Measurements from ENCODE around the gene CRACDL.

The CRACDL gene

DNA sequence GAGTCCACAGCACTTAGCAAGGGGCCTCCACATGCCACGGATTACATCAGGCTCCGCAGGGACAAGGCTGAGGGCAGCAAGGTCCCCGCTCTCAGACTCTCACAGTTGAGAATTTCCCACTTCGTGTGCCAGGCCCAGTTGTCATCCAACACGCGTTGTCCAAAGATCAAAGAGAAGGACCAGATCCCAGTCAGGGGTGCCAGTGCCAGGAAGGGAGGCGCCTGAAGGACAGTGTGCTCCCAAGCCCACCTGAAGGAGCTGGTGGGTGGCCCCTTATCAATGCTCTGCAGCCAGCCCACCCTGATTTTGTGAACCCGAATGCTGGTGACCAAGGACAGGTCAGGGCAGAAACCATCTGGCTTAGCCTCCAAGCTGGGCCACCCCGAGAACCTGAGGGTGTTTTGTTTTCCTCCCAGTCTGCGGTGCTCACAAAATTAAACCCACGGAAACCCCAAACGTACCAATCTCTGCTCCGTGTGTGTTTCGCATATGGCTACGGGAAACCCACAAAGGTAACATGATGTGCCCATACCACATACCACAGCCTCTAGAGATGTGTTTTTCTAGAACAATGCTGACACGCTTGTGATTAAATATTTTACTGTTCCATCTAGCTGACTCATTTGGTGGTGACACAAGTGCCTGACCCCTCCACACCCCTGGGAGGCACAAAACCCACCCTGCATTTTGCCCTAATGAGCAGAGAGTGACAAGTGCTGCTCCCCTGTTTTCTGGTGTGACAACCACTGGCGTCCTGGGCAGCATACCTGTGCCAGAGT lies 24.5 kb downstream of the CRACDL start:
- Histone ChIP-seq H3K4me1 (ENCODE audit: control insufficient read depth, insufficient read depth, low read length) (peaks cover 12% of the 10 kb centered on the region), H3K27me3 (ENCODE audit: control insufficient read depth, insufficient read depth, low read length) (no peaks in the 10 kb centered on the region), H3K9ac (ENCODE audit: low read depth, low read length) (no peak overlapping the region)

DNA sequence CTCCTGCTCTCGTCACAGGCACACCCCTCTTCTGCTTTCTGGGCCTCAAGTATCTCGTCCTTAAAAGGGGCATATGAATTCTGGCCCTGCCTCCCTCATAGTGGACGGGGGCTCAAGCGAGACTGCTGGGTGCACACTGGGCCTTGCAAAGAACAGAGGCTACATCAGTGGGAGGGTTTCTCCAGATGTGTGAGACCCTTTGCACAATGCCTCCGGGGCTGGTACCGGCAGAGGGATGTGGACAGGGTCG lies 25.0 kb downstream of the CRACDL start:
- no peak overlapping the region for H3K9ac ChIP-seq (ENCODE audit: low read depth, low read length)
- H3K4me3 ChIP-seq (ENCODE audit: low read depth, low read length), result no peak overlapping the region
- no peaks in the 10 kb centered on the region for H3K9me3 ChIP-seq (ENCODE audit: control insufficient read depth, insufficient read depth, low read length)
- H3K4me1 ChIP-seq (ENCODE audit: control insufficient read depth, insufficient read depth, low read length), result peaks cover 12% of the 10 kb centered on the region
- no peaks in the 10 kb centered on the region for H3K36me3 ChIP-seq (ENCODE audit: control insufficient read depth, insufficient read depth, low read length)
- no peaks in the 10 kb centered on the region for H3K27me3 ChIP-seq (ENCODE audit: control insufficient read depth, insufficient read depth, low read length)

More for the DNA sequence above, 24.5 kb downstream of the CRACDL start:
- H3K36me3 ChIP-seq (ENCODE audit: control insufficient read depth, insufficient read depth, low read length), result no peaks in the 10 kb centered on the region
- no peak overlapping the region for H3K4me3 ChIP-seq (ENCODE audit: low read depth, low read length)
- no peaks in the 10 kb centered on the region for H3K9me3 ChIP-seq (ENCODE audit: control insufficient read depth, insufficient read depth, low read length)

- Histone ChIP-seq H3K27me3 (ENCODE audit: control insufficient read depth, insufficient read depth, low read length) (no peaks in the 10 kb centered on the region), H3K9me3 (ENCODE audit: control insufficient read depth, insufficient read depth, low read length) (no peaks in the 10 kb centered on the region), H3K4me1 (ENCODE audit: control insufficient read depth, insufficient read depth, low read length) (peaks cover 12% of the 10 kb centered on the region), H3K9ac (ENCODE audit: low read depth, low read length) (no peak overlapping the region), H3K36me3 (ENCODE audit: control insufficient read depth, insufficient read depth, low read length) (no peaks in the 10 kb centered on the region), H3K4me3 (ENCODE audit: low read depth, low read length) (no peak overlapping the region)
These were observed 25.5 kb downstream of the CRACDL start for GRCh38 chr2:98910349-98911125.

DNA sequence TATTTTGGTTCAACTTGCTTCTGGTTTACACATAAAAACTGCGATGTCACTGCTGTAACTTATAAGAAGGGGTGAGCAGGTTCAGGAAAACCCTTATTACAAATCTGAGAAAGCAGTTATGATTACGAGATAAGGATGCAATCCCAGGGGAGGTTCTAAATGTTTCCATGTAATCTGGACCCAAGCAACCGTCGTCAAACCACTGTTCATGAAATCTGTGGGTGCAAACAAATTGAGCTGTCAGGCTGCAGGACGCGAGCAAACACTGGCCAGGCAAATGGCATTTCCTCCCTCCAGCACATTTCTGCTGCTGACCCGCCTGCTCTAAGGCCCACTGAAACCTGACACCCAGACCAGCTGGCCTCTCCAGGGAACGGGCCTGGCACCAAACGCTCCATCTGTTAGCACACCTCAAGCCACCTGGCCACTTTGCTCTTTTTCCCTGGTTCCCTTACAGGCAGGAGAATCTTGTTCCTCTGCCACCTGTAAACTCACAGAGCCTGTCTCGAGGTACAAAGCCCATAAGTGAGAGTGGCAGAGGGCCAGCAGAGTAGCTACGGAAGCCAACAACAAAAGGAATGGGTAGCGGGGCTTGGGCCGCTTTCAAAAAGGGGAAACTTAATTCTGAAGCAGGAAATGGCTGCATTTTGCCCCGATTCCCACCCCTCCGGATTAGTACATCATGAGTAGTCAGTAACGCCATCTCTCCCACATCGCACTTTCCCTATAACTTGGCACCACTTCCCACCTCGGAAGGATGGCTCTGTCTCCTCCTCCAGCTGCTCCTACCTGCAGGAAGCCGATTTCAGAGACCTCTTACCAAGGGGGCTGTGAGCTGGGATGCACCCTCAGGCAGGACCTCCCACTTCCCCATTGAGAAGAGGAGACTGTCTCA lies 26.5 kb downstream of the CRACDL start:
- Histone ChIP-seq H3K4me1 (ENCODE audit: control insufficient read depth, insufficient read depth, low read length) (peaks cover 12% of the 10 kb centered on the region), H3K36me3 (ENCODE audit: control insufficient read depth, insufficient read depth, low read length) (no peaks in the 10 kb centered on the region), H3K9ac (ENCODE audit: low read depth, low read length) (no peak overlapping the region), H3K4me3 (ENCODE audit: low read depth, low read length) (no peak overlapping the region), H3K27me3 (ENCODE audit: control insufficient read depth, insufficient read depth, low read length) (no peaks in the 10 kb centered on the region), H3K9me3 (ENCODE audit: control insufficient read depth, insufficient read depth, low read length) (no peaks in the 10 kb centered on the region)

GRCh38 chr2:98908931-98909316 lies 27.1 kb downstream of the CRACDL start:
- H3K4me3 ChIP-seq (ENCODE audit: low read depth, low read length), result no peak overlapping the region
- H3K9me3 ChIP-seq (ENCODE audit: control insufficient read depth, insufficient read depth, low read length), result no peaks in the 10 kb centered on the region
- H3K27me3 ChIP-seq (ENCODE audit: control insufficient read depth, insufficient read depth, low read length), result no peaks in the 10 kb centered on the region
- H3K9ac ChIP-seq (ENCODE audit: low read depth, low read length), result no peak overlapping the region
- H3K4me1 ChIP-seq (ENCODE audit: control insufficient read depth, insufficient read depth, low read length), result peaks cover 12% of the 10 kb centered on the region
- H3K36me3 ChIP-seq (ENCODE audit: control insufficient read depth, insufficient read depth, low read length), result no peaks in the 10 kb centered on the region

DNA sequence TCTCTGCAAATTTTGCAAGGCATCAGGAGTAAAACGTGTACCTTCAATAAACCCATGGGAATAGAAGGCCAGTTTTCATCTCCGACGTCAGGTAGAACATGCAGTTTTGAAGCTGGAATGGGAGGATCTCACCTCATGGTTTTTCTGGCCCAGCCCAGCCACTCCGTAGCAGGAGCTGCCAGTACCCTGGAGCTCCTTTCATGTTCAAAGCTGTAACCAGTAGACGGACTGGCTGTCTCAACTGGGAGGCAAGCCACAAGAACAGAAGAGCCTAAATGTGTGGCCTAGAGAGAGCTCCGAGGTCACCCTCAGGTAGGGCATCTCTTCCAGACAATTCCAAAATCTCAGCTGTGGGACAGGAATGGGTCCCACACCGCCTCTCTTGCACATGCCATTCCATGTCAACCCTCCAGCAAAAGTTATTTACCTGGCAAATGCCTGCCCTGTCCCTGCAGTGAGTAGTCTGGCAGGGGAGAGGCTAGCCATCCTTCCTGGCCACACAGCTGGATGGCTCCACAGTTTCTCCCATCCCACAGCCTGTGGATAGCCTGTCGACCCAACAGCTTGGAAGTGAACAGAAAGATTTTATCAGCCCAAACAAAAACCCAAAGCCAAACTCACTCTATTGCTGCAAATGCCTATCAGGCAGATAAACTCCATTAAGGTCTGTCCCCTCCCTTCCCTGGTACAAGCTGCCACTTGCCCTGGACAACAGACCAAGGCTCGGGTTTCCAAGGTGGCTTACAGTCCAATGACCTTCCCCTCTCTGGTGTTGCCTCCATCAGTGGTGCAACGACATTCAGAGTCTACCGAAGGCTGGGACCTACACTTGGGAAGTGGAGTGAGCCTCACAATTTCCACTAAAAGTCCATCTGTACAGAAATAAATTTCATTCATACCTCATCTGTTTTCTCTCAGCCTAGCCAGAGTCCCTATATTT lies 27.8 kb downstream of the CRACDL start:
- H3K4me3 ChIP-seq (ENCODE audit: low read depth, low read length), result no peak overlapping the region
- H3K36me3 ChIP-seq (ENCODE audit: control insufficient read depth, insufficient read depth, low read length), result no peaks in the 10 kb centered on the region
- no peaks in the 10 kb centered on the region for H3K9me3 ChIP-seq (ENCODE audit: control insufficient read depth, insufficient read depth, low read length)
- peaks cover 12% of the 10 kb centered on the region for H3K4me1 ChIP-seq (ENCODE audit: control insufficient read depth, insufficient read depth, low read length)
- H3K9ac ChIP-seq (ENCODE audit: low read depth, low read length), result no peak overlapping the region
- no peaks in the 10 kb centered on the region for H3K27me3 ChIP-seq (ENCODE audit: control insufficient read depth, insufficient read depth, low read length)

GRCh38 chr2:98907385-98907784 lies 28.6 kb downstream of the CRACDL start:
- no peaks in the 10 kb centered on the region for H3K36me3 ChIP-seq (ENCODE audit: control insufficient read depth, insufficient read depth, low read length)
- H3K27me3 ChIP-seq (ENCODE audit: control insufficient read depth, insufficient read depth, low read length), result no peaks in the 10 kb centered on the region
- peaks cover 12% of the 10 kb centered on the region for H3K4me1 ChIP-seq (ENCODE audit: control insufficient read depth, insufficient read depth, low read length)
- H3K4me3 ChIP-seq (ENCODE audit: low read depth, low read length), result no peak overlapping the region
- no peak overlapping the region for H3K9ac ChIP-seq (ENCODE audit: low read depth, low read length)
- no peaks in the 10 kb centered on the region for H3K9me3 ChIP-seq (ENCODE audit: control insufficient read depth, insufficient read depth, low read length)

DNA sequence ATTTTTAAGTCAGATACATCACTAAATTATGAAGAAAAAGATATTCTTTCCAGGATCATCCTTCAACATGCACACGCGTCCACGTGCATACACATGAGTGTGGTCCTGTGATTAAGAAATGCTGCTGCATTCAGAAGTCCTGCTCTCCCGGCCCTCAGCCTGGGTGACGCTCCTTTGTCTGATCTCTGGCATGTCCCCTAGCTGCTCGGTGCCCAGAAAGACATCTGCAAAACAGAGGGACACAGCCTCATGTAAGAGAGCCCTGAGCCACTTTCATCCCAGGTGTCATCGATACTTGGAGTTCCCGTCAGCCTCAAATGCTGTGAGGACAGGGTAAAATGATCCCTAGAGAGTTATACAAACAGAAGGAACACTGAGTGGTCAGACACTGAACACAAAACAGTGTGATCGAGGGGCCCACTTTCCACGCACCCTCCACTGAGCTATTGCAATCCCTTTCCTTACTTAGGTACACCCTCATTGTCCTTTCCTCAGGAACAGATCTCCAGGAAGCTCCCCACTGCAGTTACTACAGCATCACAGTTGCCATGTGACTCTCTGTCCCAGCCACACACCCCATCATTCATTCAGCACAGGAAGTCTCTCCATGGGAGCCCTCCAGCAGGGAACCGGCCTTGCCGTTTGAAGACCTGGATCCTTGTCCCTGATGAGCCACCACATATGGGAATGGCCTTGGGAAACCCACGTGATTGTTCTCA lies 32.1 kb downstream of the CRACDL start:
- no peak overlapping the region for H3K9ac ChIP-seq (ENCODE audit: low read depth, low read length)
- H3K36me3 ChIP-seq (ENCODE audit: control insufficient read depth, insufficient read depth, low read length), result no peaks in the 10 kb centered on the region
- H3K9me3 ChIP-seq (ENCODE audit: control insufficient read depth, insufficient read depth, low read length), result no peaks in the 10 kb centered on the region
- no peak overlapping the region for H3K4me3 ChIP-seq (ENCODE audit: low read depth, low read length)
- peaks cover 7% of the 10 kb centered on the region for H3K4me1 ChIP-seq (ENCODE audit: control insufficient read depth, insufficient read depth, low read length)
- H3K27me3 ChIP-seq (ENCODE audit: control insufficient read depth, insufficient read depth, low read length), result no peaks in the 10 kb centered on the region

GRCh38 chr2:98903064-98903355 lies 33.0 kb downstream of the CRACDL start:
- Histone ChIP-seq H3K9me3 (ENCODE audit: control insufficient read depth, insufficient read depth, low read length) (no peaks in the 10 kb centered on the region), H3K9ac (ENCODE audit: low read depth, low read length) (no peak overlapping the region), H3K36me3 (ENCODE audit: control insufficient read depth, insufficient read depth, low read length) (no peaks in the 10 kb centered on the region), H3K4me3 (ENCODE audit: low read depth, low read length) (no peak overlapping the region), H3K4me1 (ENCODE audit: control insufficient read depth, insufficient read depth, low read length) (no peaks in the 10 kb centered on the region), H3K27me3 (ENCODE audit: control insufficient read depth, insufficient read depth, low read length) (no peaks in the 10 kb centered on the region)

- no peaks in the 10 kb centered on the region for H3K36me3 ChIP-seq (ENCODE audit: control insufficient read depth, insufficient read depth, low read length)
- no peak overlapping the region for H3K4me3 ChIP-seq (ENCODE audit: low read depth, low read length)
- H3K4me1 ChIP-seq (ENCODE audit: control insufficient read depth, insufficient read depth, low read length), result no peaks in the 10 kb centered on the region
- no peaks in the 10 kb centered on the region for H3K27me3 ChIP-seq (ENCODE audit: control insufficient read depth, insufficient read depth, low read length)
- H3K9me3 ChIP-seq (ENCODE audit: control insufficient read depth, insufficient read depth, low read length), result no peaks in the 10 kb centered on the region
- H3K9ac ChIP-seq (ENCODE audit: low read depth, low read length), result no peak overlapping the region
These were observed 33.6 kb downstream of the CRACDL start for GRCh38 chr2:98902209-98903063.

Data from iPS-15b (cell line).